Mesendoderm (in vitro differentiated cells): Measurements from ENCODE around the gene FAM174C.

Experiments
- DNase-seq: peaks from one replicate; pipeline ENCODE4 v3.0.0; 2013
- H2AK5ac ChIP-seq: 2 replicates; pipeline ENCODE4 v1.6.1; 2013; ENCODE audit warnings: low read length, inconsistent platforms
- H2BK120ac ChIP-seq: 2 replicates; pipeline ENCODE4 v1.6.1; 2013; ENCODE audit warnings: low read depth, mild to moderate bottlenecking, low read length, moderate library complexity, mixed read lengths
- H2BK15ac ChIP-seq: replicated peaks from 2 replicates; pipeline ENCODE4 v1.6.1; 2013; ENCODE audit warnings: low read depth, mild to moderate bottlenecking, moderate library complexity
- H2BK5ac ChIP-seq: 2 replicates; pipeline ENCODE4 v1.6.1; 2013; ENCODE audit warnings: low read length, inconsistent platforms
- H3K18ac ChIP-seq: 2 replicates; pipeline ENCODE4 v1.6.1; 2013; ENCODE audit warnings: mild to moderate bottlenecking, low read length, mixed read lengths
- H3K23ac ChIP-seq: one replicate; pipeline ENCODE4 v1.6.1; 2013; ENCODE audit warnings: low read length
- H3K27ac ChIP-seq: 2 replicates; pipeline ENCODE4 v1.5.1; 2013; ENCODE audit warnings: low read depth, mild to moderate bottlenecking, inconsistent platforms, low read length, moderate library complexity
- H3K27me3 ChIP-seq: 2 replicates; pipeline ENCODE4 v1.6.1; 2013; ENCODE audit warnings: low read length, control low read depth, mild to moderate bottlenecking, inconsistent platforms; ENCODE audit not compliant: insufficient read depth, poor library complexity
- H3K36me3 ChIP-seq: 2 replicates; pipeline ENCODE4 v1.6.1; 2013; ENCODE audit warnings: low read length, inconsistent platforms; ENCODE audit not compliant: control insufficient read depth, insufficient read depth
- H3K4ac ChIP-seq: one replicate; pipeline ENCODE4 v1.6.1; 2013; ENCODE audit warnings: low read depth, mild to moderate bottlenecking, low read length, moderate library complexity
- H3K4me1 ChIP-seq: 2 replicates; pipeline ENCODE4 v1.6.1; 2013; ENCODE audit warnings: low read depth, low read length, inconsistent platforms; ENCODE audit not compliant: control insufficient read depth
- H3K4me2 ChIP-seq: 2 replicates; pipeline ENCODE4 v1.6.1; 2013; ENCODE audit warnings: low read length
- H3K4me3 ChIP-seq: 2 replicates; pipeline ENCODE4 v1.5.1; 2013; ENCODE audit warnings: mild to moderate bottlenecking, low read length
- H3K56ac ChIP-seq: one replicate; pipeline ENCODE4 v1.6.1; 2013; ENCODE audit warnings: low read length
- H3K79me1 ChIP-seq: 2 replicates; pipeline ENCODE4 v1.6.1; 2013; ENCODE audit warnings: low read length, inconsistent platforms
- H3K79me2 ChIP-seq: 2 replicates; pipeline ENCODE4 v1.6.1; 2013; ENCODE audit warnings: mild to moderate bottlenecking, low read length; ENCODE audit not compliant: control insufficient read depth, insufficient read depth
- H3K9ac ChIP-seq: 2 replicates; pipeline ENCODE4 v1.6.1; 2013; ENCODE audit warnings: low read length, inconsistent platforms
- H4K5ac ChIP-seq: one replicate; pipeline ENCODE4 v1.6.1; 2013; ENCODE audit warnings: low read length
- H4K8ac ChIP-seq: one replicate; pipeline ENCODE4 v1.6.1; 2013; ENCODE audit warnings: low read depth, mild to moderate bottlenecking, control low read depth, low read length, moderate library complexity
- WGBS: extraction: QIAGEN DNeasy Blood & Tissue Kit; methylation state at CpG from one replicate; pipeline ENCODE4 v1.1.7; 2013; ENCODE audit warnings: low lambda C conversion rate, missing lambda C conversion rate; ENCODE audit not compliant: insufficient coverage; ENCODE audit errors: extremely low coverage; 5-methylcytosine and 5-hydroxymethylcytosine counted together

The FAM174C gene

DNA sequence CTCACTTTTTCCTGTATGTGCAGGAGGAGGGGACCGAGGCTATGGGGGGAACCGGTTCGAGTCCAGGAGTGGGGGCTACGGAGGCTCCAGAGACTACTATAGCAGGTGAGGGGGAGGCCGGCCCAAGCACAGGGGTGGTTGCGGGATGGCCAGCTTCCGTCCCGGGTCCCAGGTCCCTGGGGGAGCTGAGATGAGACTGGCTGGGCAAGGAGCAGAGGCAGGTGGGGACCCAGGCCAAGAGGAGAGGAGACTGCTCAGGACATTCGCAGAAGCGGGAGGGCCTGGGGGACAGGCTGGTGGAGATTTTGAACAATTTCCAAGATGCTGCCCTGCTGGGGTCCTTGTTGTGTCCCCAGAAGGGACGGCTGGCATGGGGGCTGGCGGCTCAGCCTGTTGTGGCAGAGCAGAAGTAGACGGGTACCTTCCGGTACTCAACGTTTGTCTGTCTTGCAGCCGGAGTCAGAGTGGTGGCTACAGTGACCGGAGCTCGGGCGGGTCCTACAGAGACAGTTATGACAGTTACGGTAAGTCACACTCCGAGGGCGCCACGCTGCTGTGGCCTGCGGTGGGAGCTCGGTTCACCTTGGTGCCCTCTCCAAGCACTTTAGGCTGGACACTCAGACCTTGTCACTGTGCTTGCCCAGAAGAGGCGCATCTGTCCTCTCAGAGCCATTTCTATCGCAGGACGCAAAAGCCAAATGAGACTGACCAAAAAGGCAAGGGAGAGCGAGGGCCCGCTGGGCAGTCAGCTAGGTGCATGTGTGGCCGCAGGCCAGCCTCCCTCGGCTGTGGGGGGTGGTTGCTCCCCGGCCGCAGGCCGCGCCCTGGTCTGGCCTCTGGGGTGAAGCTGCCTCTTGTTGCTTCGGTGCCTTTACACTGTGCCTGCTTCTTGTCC, 3.6 kb upstream of the FAM174C start:
- H3K4me1 ChIP-seq: no peaks in the 10 kb centered on the region
- no peak overlapping the region for H2BK15ac ChIP-seq
- no peak overlapping the region for H3K4me2 ChIP-seq
- no peak overlapping the region for H2BK120ac ChIP-seq
- no peak overlapping the region for H2BK5ac ChIP-seq
- H3K23ac ChIP-seq: no peak overlapping the region
- no peak overlapping the region for H3K18ac ChIP-seq
- no peaks in the 10 kb centered on the region for H3K27me3 ChIP-seq
- H3K36me3 ChIP-seq: peaks cover 10% of the 10 kb centered on the region
- H3K4ac ChIP-seq: no peak overlapping the region
- H3K56ac ChIP-seq: peak overlapping the region; percentile 18
- peaks cover 42% of the 10 kb centered on the region for H3K79me2 ChIP-seq
- no peak overlapping the region for H2AK5ac ChIP-seq
- no peak overlapping the region for H3K4me3 ChIP-seq
- H3K79me1 ChIP-seq: peaks cover 17% of the 10 kb centered on the region
- no peak overlapping the region for H4K8ac ChIP-seq
- H4K5ac ChIP-seq: no peak overlapping the region
- no CpG with 5 or more reads among the region's 37 CpGs for WGBS
- H3K9ac ChIP-seq: peak overlapping the region; percentile 96
- H3K27ac ChIP-seq: no peak overlapping the region
- DNase-seq: no peak

- no peak for DNase-seq
- Histone ChIP-seq H3K23ac (no peak overlapping the region), H3K4me2 (no peak overlapping the region), H3K56ac (no peak overlapping the region), H2AK5ac (no peak overlapping the region), H3K27ac (no peak overlapping the region), H3K4me3 (no peak overlapping the region), H3K9ac (peak overlapping the region; percentile 49), H3K36me3 (peaks cover 10% of the 10 kb centered on the region), H3K4ac (no peak overlapping the region), H3K27me3 (no peaks in the 10 kb centered on the region), H3K18ac (no peak overlapping the region), H4K8ac (no peak overlapping the region), H2BK120ac (no peak overlapping the region), H2BK5ac (no peak overlapping the region), H2BK15ac (no peak overlapping the region), H3K79me2 (peaks cover 43% of the 10 kb centered on the region), H4K5ac (no peak overlapping the region), H3K79me1 (peaks cover 18% of the 10 kb centered on the region), H3K4me1 (no peaks in the 10 kb centered on the region)
- no CpG with 5 or more reads among the region's 33 CpGs for WGBS
Measured at GRCh38 chr19:1272423-1273262, 2.7 kb upstream of the FAM174C start.

DNA sequence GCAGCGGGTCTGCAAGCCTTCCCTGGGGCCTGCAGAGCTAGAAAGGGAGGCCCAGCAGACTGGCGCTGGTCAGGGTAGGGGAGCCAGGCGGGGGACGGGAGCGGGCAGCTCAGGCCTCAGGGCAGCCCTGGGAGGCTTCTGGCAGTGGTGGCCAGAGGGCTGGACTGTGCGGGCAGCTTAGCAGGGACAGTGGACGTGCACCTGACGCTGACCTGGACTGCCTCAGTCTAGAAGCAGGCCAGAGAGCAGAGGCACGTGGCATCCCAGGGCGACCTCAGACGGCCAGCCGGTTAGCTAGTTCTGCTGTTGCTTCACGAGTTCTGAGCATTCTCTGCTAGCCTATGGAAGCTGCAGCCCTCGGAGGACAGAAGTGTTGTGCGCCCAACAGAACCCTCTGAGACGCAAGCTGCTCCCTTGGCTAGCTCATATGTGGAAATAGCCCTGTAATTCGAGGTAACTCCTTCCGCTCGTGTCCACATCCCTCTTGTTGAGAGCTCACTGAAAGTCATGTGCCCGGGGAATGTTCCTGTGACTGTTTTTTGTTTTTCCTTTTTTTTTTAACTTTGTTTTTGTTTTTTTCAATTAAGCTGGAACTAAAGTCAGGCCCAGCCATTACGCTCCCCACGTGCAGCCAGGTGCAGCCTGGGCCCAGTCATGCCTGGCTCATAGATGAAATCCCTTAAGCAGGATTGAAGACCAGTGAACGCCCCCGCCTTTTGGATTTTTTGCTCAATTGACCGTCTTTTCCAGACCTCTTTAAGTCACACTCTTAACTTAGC, 1.9 kb upstream of the FAM174C start:
- Histone ChIP-seq H3K79me2 (peaks cover 43% of the 10 kb centered on the region), H3K79me1 (peaks cover 18% of the 10 kb centered on the region), H3K4me1 (no peaks in the 10 kb centered on the region), H3K4me3 (no peak overlapping the region), H3K27ac (no peak overlapping the region), H3K9ac (peak overlapping the region; percentile 17), H3K4me2 (no peak overlapping the region), H2BK120ac (no peak overlapping the region), H3K56ac (no peak overlapping the region), H3K27me3 (no peaks in the 10 kb centered on the region), H4K5ac (no peak overlapping the region), H4K8ac (no peak overlapping the region), H3K4ac (no peak overlapping the region), H3K23ac (no peak overlapping the region), H3K36me3 (peaks cover 10% of the 10 kb centered on the region), H2BK5ac (no peak overlapping the region), H2AK5ac (no peak overlapping the region), H3K18ac (no peak overlapping the region), H2BK15ac (no peak overlapping the region)
- WGBS: no CpG with 5 or more reads among the region's 25 CpGs
- no peak for DNase-seq

DNA sequence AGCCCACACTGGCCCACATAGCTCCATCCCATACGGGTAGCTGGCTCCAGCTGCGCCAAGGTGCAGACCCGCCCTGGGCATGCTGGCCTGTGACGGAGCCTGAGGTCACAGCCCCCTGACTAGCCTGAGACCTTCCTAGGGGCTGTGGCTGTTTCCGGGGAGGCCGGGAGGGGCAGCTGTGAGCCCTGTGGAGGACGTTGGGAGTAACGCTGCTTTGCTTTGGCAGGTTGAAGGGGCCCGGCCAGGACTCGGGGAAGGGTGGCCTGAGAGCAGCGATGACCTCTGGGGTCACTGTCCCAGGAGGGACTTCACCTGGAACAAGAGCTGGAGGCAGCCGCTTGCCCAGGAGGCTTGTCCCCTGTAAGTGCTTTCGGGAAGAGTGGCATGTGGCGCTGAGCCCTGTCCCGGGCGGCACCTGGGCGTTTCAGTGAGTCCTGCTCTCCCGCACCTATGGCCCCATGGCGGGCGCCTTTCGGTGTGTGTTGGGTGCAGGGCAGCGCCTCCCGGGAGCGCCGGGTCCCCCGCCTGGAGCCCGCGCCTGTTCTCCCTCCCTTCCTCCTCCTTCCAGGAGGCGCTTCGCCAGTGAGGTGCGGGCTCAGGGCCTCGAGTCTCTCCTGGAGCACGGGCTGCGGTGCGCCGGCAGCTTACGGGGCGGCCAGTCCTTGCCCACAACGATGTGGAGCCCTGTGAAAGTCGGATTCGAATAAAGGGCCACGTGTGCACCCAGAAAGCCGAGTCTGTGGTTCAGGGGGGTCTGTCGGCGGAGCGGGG, 1.1 kb upstream of the FAM174C start:
- Histone ChIP-seq H3K36me3 (peaks cover 14% of the 10 kb centered on the region), H3K4me1 (no peaks in the 10 kb centered on the region), H3K9ac (peak overlapping the region; percentile 73), H2AK5ac (no peak overlapping the region), H3K27ac (peak overlapping the region; percentile 80), H3K18ac (no peak overlapping the region), H3K4me3 (no peak overlapping the region), H4K8ac (no peak overlapping the region), H3K56ac (peak overlapping the region; percentile 93), H3K4me2 (peak overlapping the region; percentile 55), H3K27me3 (no peaks in the 10 kb centered on the region), H2BK5ac (no peak overlapping the region), H4K5ac (no peak overlapping the region), H3K79me1 (peaks cover 18% of the 10 kb centered on the region), H2BK120ac (no peak overlapping the region), H2BK15ac (no peak overlapping the region), H3K23ac (no peak overlapping the region), H3K79me2 (peaks cover 43% of the 10 kb centered on the region), H3K4ac (no peak overlapping the region)
- DNase-seq: no peak
- WGBS: no CpG with 5 or more reads among the region's 46 CpGs

DNA sequence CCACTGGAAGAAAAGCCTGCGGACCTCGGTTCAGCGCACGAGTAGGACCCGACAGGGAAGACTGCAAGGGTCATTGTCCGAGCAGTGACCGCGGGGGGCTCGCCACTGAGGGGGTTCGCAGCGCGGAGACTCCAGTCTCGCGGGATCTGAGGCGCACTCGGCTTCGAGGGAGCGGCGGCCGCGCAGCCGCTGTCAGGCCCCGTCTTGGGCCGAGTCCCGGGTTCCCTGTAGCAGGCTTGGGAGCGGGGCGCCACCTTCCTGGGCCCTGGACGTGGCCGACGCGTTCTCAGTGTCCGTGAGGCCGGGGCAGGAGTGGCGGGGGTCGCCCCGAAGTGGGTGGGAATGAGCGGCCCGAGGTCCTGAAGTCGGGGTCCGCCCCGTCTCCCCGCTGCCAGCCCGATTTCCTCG, 474 bp upstream of the FAM174C start:
- Histone ChIP-seq H3K4ac (no peak overlapping the region), H4K8ac (no peak overlapping the region), H2BK15ac (no peak overlapping the region), H3K4me3 (peak overlapping the region; percentile 32), H2BK5ac (no peak overlapping the region), H3K79me2 (peaks cover 40% of the 10 kb centered on the region), H3K27ac (peak overlapping the region; percentile 80), H3K79me1 (peaks cover 18% of the 10 kb centered on the region), H3K4me1 (no peaks in the 10 kb centered on the region), H4K5ac (no peak overlapping the region), H3K23ac (peak overlapping the region; percentile 50), H3K36me3 (peaks cover 14% of the 10 kb centered on the region), H3K18ac (no peak overlapping the region), H2BK120ac (no peak overlapping the region), H3K27me3 (no peaks in the 10 kb centered on the region), H3K56ac (peak overlapping the region; percentile 93), H2AK5ac (no peak overlapping the region), H3K4me2 (peak overlapping the region; percentile 55), H3K9ac (peak overlapping the region; percentile 73)
- WGBS: no CpG with 5 or more reads among the region's 44 CpGs
- DNase-seq: no peak
